Activated CD8-positive, alpha-beta T cell treated with anti-CD3 and anti-CD28 coated beads, Interleukin-2, amount 10 ng/mL, durations not matched to agents 7 days and 5 days (primary cell): ENCODE data around the gene RNF31. TPM values are rescaled to one million over a fixed set of nuclear protein-coding genes. Genes with fewer than 3 reads are reported as not detected.

Experiments
- ATAC-seq: fragments of 150-1000 bp; cut with Tn5 transposase; one replicate; pipeline ENCODE4 v1.10.0; 2021; ENCODE audit warnings: moderate library complexity
- CTCF ChIA-PET: fragments of 350-600 bp; sonication (Branson Sonifier 250); formaldehyde crosslinking; loops from one replicate; lab custom pipeline; 2021; ENCODE audit warnings: antibody characterized with exemption; lab: Charles Lee
- POLR2A ChIA-PET: fragments of 350-600 bp; sonication (Branson Sonifier 250); formaldehyde crosslinking; loops from one replicate; lab custom pipeline; 2021; ENCODE audit warnings: antibody characterized with exemption; lab: Charles Lee
- DNase-seq: peaks from one replicate; pipeline ENCODE4 v3.0.0-alpha.2; 2020
- H3K27ac Mint-ChIP-seq: one replicate; pipeline ENCODE4 v1.8.0; 2021; ENCODE audit warnings: mild to moderate bottlenecking, mixed read lengths
- H3K27me3 Mint-ChIP-seq: one replicate; pipeline ENCODE4 v1.8.0; 2021; ENCODE audit warnings: low read depth, mixed read lengths
- H3K36me3 Mint-ChIP-seq: one replicate; pipeline ENCODE4 v1.8.0; 2021; ENCODE audit warnings: low read depth, mixed read lengths
- H3K4me1 Mint-ChIP-seq: one replicate; pipeline ENCODE4 v1.8.0; 2021; ENCODE audit warnings: low read depth, mixed read lengths
- H3K4me3 Mint-ChIP-seq: one replicate; pipeline ENCODE4 v1.8.0; 2021; ENCODE audit warnings: mild to moderate bottlenecking, mixed read lengths
- H3K9me3 Mint-ChIP-seq: one replicate; pipeline ENCODE4 v1.8.0; 2022; ENCODE audit warnings: mixed read lengths; ENCODE audit not compliant: insufficient read depth
- total RNA-seq, 2 experiments: library from RNA; stranded (reverse); gene quantifications; one replicate each; pipeline ENCODE4 v1.2.3, GENCODE V29; 2021

Gene RNF31
- total RNA-seq, 2 experiments from 2014 or later, result 123 to 142 TPM

DNA sequence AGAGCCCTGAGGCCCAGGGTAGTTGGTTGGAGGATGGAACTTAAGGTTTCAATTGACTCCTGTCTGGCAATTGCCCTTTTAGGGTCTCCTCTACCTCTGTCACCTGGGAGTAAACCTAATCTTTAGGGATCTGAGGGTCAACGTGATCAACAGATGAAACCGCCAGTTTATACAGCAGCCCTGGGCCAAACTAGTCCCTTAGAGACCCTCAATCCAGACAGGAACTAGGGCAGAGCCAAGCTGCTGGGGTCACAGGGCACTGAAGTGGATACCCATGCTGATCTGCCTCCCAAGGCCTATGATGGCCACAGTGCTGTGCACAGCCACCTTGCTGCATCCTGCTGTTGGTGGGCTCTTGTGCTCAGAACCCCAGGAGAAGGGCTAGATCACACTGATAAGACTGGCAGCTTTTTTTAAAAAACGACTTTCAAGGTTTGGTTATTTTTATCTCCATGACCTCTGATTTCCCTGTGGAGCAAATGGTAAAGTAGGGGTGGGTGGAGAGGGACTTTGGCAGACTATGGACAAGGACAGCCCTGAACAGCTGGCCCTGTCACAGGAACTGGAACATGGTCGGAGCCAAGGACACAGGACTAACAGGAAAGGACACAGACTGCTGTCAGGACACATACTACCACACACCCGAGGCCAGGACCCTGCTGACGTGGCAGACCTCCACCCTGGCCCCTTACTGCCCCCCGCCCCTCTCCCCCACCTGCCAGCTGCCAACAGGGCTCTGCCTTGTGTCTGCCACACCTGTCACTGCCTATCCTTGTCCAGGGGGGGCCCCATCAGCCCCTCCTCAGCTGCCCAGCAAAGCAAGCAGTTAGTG lies 16.4 kb upstream of the RNF31 start:
- ATAC-seq (no peak), DNase-seq (no peak)
- Mint-ChIP-seq H3K36me3 (peaks cover 2% of the 10 kb centered on the region), H3K4me3 (no peak overlapping the region), H3K27ac (peak overlapping the region; percentile 67), H3K4me1 (peaks cover 31% of the 10 kb centered on the region), H3K9me3 (no peaks in the 10 kb centered on the region), H3K27me3 (no peaks in the 10 kb centered on the region)
- POLR2A ChIA-PET, result interaction anchor here (0.6 to 8.7 kb wide), 4 partner anchors 14 to 1250 kb away, joined by 4 to 119 read pairs (median 12); partner anchors contain the start of genes DCAF11, IRF9, NRL and RNF31
- CTCF ChIA-PET, result interaction anchor here (1.1 to 2.0 kb wide), 3 partner anchors 10 to 22 kb away, joined by 4 to 6 read pairs (median 5); partner anchors contain the start of genes DCAF11, EMC9 and NRL

DNA sequence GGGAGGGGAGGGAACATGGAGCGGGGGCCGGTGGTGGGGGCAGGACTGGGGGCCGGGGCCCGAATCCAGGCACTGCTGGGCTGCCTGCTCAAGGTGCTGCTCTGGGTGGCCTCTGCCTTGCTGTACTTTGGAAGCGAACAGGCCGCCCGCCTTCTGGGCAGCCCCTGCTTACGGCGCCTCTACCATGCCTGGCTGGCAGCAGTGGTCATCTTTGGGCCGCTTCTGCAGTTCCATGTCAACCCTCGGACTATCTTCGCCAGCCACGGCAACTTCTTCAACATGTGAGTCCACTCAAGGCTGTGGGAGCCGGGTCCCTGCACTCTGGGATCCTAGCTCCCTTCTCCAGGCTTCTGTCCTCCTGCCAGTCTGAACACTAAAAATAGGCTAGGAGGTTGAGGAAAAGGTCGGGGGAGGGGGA lies 15.7 kb upstream of the RNF31 start:
- DNase-seq (no peak), ATAC-seq (no peak)
- H3K27ac Mint-ChIP-seq, result peak overlapping the region; percentile 83
- POLR2A ChIA-PET, result interaction anchor here (1.6 to 8.7 kb wide), 3 partner anchors 15 to 29 kb away, joined by 6 to 119 read pairs (median 17); partner anchors contain the start of genes DCAF11, IRF9, NRL and RNF31
- no peaks in the 10 kb centered on the region for H3K27me3 Mint-ChIP-seq
- no peak overlapping the region for H3K4me3 Mint-ChIP-seq
- H3K36me3 Mint-ChIP-seq, result peaks cover 4% of the 10 kb centered on the region
- H3K9me3 Mint-ChIP-seq, result no peaks in the 10 kb centered on the region
- CTCF ChIA-PET, result interaction anchor here (1.1 to 2.3 kb wide), 4 partner anchors 10 to 74 kb away, joined by 3 to 9 read pairs (median 5); partner anchors contain the start of gene EMC9
- peaks cover 31% of the 10 kb centered on the region for H3K4me1 Mint-ChIP-seq

DNA sequence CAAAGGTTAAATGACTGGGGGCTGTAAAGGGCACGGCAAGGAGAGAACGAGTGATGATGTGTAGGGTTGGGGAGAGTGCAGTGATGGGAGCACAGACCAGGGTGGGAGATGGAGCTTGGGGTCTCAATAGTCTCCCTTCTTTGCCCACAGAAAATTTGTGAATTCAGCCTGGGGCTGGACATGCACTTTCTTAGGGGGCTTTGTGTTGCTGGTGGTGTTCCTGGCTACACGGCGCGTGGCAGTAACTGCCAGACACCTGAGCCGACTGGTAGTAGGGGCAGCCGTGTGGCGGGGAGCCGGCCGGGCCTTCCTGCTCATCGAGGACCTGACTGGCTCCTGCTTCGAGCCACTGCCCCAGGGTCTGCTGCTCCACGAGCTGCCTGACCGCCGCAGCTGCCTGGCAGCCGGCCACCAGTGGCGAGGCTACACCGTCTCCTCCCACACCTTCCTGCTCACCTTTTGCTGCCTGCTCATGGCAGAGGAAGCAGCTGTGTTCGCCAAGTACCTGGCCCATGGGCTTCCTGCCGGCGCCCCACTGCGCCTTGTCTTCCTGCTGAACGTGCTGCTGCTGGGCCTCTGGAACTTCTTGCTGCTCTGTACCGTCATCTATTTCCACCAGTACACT lies 15.1 kb upstream of the RNF31 start:
- H3K4me1 Mint-ChIP-seq, result peaks cover 36% of the 10 kb centered on the region
- ATAC-seq (no peak), DNase-seq (peak; percentile 33)
- H3K27me3 Mint-ChIP-seq, result no peaks in the 10 kb centered on the region
- no peaks in the 10 kb centered on the region for H3K9me3 Mint-ChIP-seq
- POLR2A ChIA-PET, result interaction anchor here (1.0 to 8.7 kb wide), 7 partner anchors 9 to 29 kb away, joined by 3 to 119 read pairs (median 5); partner anchors contain the start of genes DCAF11, EMC9, IRF9 and NRL
- H3K4me3 Mint-ChIP-seq, result peak overlapping the region; percentile 34
- peaks cover 10% of the 10 kb centered on the region for H3K36me3 Mint-ChIP-seq
- CTCF ChIA-PET, result interaction anchor here (0.7 to 2.3 kb wide), 5 partner anchors 9 to 74 kb away, joined by 3 to 9 read pairs (median 4); partner anchors contain the start of gene EMC9
- peak overlapping the region; percentile 83 for H3K27ac Mint-ChIP-seq

GRCh38 chr14:24132976-24133375 lies 14.3 kb upstream of the RNF31 start:
- H3K4me3 Mint-ChIP-seq, result no peak overlapping the region
- ChIA-PET POLR2A (interaction anchor here (1.0 to 8.7 kb wide), 7 partner anchors 8 to 28 kb away, joined by 3 to 119 read pairs (median 5); partner anchors contain the start of genes DCAF11, EMC9, IRF9 and NRL), CTCF (interaction anchor here (0.7 to 2.3 kb wide), 6 partner anchors 8 to 75 kb away, joined by 3 to 9 read pairs (median 4); partner anchors contain the start of gene EMC9)
- DNase-seq, result no peak
- no peaks in the 10 kb centered on the region for H3K27me3 Mint-ChIP-seq
- no peak for ATAC-seq
- H3K9me3 Mint-ChIP-seq, result no peaks in the 10 kb centered on the region
- peak overlapping the region; percentile 83 for H3K27ac Mint-ChIP-seq
- peaks cover 41% of the 10 kb centered on the region for H3K4me1 Mint-ChIP-seq
- peaks cover 18% of the 10 kb centered on the region for H3K36me3 Mint-ChIP-seq

DNA sequence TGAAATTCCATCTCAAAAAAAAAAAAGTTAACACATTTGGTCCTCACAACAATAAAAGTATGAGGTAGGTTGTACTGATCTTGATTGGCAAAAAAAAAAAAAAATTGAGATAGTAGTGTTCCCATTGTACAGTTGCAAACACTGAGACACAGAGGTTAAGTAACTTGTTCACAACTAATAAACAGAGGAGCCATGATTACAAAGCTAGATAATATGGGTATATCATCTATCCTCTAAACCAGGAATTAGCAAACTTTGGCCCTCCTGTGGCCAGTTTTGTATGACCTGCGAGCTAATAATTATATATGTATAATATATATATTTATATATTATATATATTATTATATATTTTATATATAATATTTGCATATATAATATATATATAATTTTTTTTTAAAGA lies 13.6 kb upstream of the RNF31 start:
- no peak for ATAC-seq
- CTCF ChIA-PET, result interaction anchor here (0.9 to 2.3 kb wide), 5 partner anchors 17 to 28 kb away, joined by 3 to 9 read pairs (median 3); partner anchors contain the start of genes DCAF11, IRF9 and NRL

DNA sequence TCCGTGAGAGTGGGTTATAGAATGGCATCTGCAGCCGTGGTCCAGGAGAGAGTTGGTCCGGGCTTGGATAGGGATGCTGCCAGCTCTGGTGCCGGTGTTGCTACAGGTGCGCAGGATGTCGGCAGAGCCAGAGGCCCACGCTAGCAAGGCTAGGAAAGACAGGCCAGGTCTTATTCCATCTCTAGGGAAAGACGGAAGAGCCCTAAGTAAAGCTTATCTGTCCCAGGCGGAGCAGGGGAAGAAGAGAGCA lies 11.8 kb upstream of the RNF31 start:
- ChIA-PET POLR2A (interaction anchor here (0.6 to 8.7 kb wide), 11 partner anchors 9 to 175 kb away, joined by 3 to 119 read pairs (median 6); partner anchors contain the start of genes CHMP4A, DCAF11, IPO4 and IRF9), CTCF (interaction anchor here (0.6 to 5.2 kb wide), 8 partner anchors 12 to 77 kb away, joined by 3 to 43 read pairs (median 8); partner anchors contain the start of genes DCAF11, IRF9, NRL and PSME2)
- peak overlapping the region; percentile 86 for H3K27ac Mint-ChIP-seq
- no peaks in the 10 kb centered on the region for H3K27me3 Mint-ChIP-seq
- H3K4me3 Mint-ChIP-seq, result peak overlapping the region; percentile 86
- no peaks in the 10 kb centered on the region for H3K9me3 Mint-ChIP-seq
- H3K4me1 Mint-ChIP-seq, result peaks cover 58% of the 10 kb centered on the region
- H3K36me3 Mint-ChIP-seq, result peaks cover 42% of the 10 kb centered on the region
- DNase-seq, result peak; percentile 36
- peak; percentile 3 for ATAC-seq

More for the DNA sequence above, 13.6 kb upstream of the RNF31 start:
- Mint-ChIP-seq H3K27me3 (no peaks in the 10 kb centered on the region), H3K9me3 (no peaks in the 10 kb centered on the region), H3K4me3 (no peak overlapping the region), H3K27ac (no peak overlapping the region), H3K4me1 (peaks cover 46% of the 10 kb centered on the region), H3K36me3 (peaks cover 25% of the 10 kb centered on the region)
- POLR2A ChIA-PET, result interaction anchor here (1.4 to 8.7 kb wide), 4 partner anchors 8 to 27 kb away, joined by 3 to 119 read pairs (median 12); partner anchors contain the start of genes DCAF11, EMC9, IRF9 and NRL
- no peak for DNase-seq

GRCh38 chr14:24135834-24136683 lies 11.2 kb upstream of the RNF31 start, which contains the start of gene PSME1:
PSME1 (plus strand) TSS chr14:24136194; CDS start chr14:24136263, 69 bp downstream.
- Mint-ChIP-seq H3K27me3 (no peaks in the 10 kb centered on the region), H3K27ac (peak within 1 kb of the TSS; percentile 91), H3K4me1 (peaks cover 54% of the 10 kb centered on the region), H3K4me3 (peak within 1 kb of the TSS; percentile 86), H3K36me3 (peaks cover 47% of the 10 kb centered on the region), H3K9me3 (no peaks in the 10 kb centered on the region)
- DNase-seq, result peak; percentile 95
- CTCF ChIA-PET, result interaction anchor here (0.6 to 5.2 kb wide), 10 partner anchors 9 to 175 kb away, joined by 3 to 43 read pairs (median 5); partner anchors contain the start of genes DCAF11, IRF9, LTB4R and NRL
- peak; percentile 91 for ATAC-seq
- POLR2A ChIA-PET, result interaction anchor here (0.5 to 8.7 kb wide), 17 partner anchors 9 to 174 kb away, joined by 3 to 119 read pairs (median 5); partner anchors contain the start of genes CARMIL3, CHMP4A, DCAF11 and IPO4

GRCh38 chr14:24136684-24137528 lies 10.4 kb upstream of the RNF31 start:
- Mint-ChIP-seq H3K4me3 (peak overlapping the region; percentile 86), H3K9me3 (no peaks in the 10 kb centered on the region), H3K36me3 (peaks cover 52% of the 10 kb centered on the region), H3K27ac (peak overlapping the region; percentile 91), H3K27me3 (no peaks in the 10 kb centered on the region), H3K4me1 (peaks cover 51% of the 10 kb centered on the region)
- POLR2A ChIA-PET, result interaction anchor here (0.6 to 8.7 kb wide), 12 partner anchors 10 to 85 kb away, joined by 3 to 119 read pairs (median 6); partner anchors contain the start of genes CARMIL3, CHMP4A, DCAF11 and IPO4
- peak; percentile 32 for DNase-seq
- ATAC-seq, result no peak
- CTCF ChIA-PET, result interaction anchor here (0.7 to 5.2 kb wide), 8 partner anchors 10 to 174 kb away, joined by 3 to 43 read pairs (median 6); partner anchors contain the start of genes DCAF11, IRF9, LTB4R and NRL

- peak overlapping the region; percentile 91 for H3K27ac Mint-ChIP-seq
- ChIA-PET CTCF (interaction anchor here (0.7 to 5.2 kb wide), 6 partner anchors 9 to 170 kb away, joined by 3 to 43 read pairs (median 16); partner anchors contain the start of genes DCAF11, IRF9, NRL and PSME2), POLR2A (interaction anchor here (0.6 to 8.7 kb wide), 7 partner anchors 9 to 73 kb away, joined by 3 to 119 read pairs (median 7); partner anchors contain the start of genes DCAF11, IRF9, NRL and PSME2)
- DNase-seq (no peak), ATAC-seq (no peak)
- H3K36me3 Mint-ChIP-seq, result peaks cover 56% of the 10 kb centered on the region
- peak overlapping the region; percentile 86 for H3K4me3 Mint-ChIP-seq
- no peaks in the 10 kb centered on the region for H3K9me3 Mint-ChIP-seq
- H3K4me1 Mint-ChIP-seq, result peaks cover 49% of the 10 kb centered on the region
- H3K27me3 Mint-ChIP-seq, result no peaks in the 10 kb centered on the region
These were observed 9.5 kb upstream of the RNF31 start for GRCh38 chr14:24137529-24138395.
